Endometrial microvascular endothelial cells (primary cell): ENCODE measurements around the gene ACTN1. TPM values are rescaled to one million over a fixed set of nuclear protein-coding genes. Genes with fewer than 3 reads are reported as not detected.
"Not testable (repeated sequence)": the region's sequence is repeated elsewhere in the genome, so short reads cannot be mapped to it uniquely, and the experiment has no call there.

Experiments
- in situ Hi-C: cut with HindIII; loops from 2 replicates; pipeline ENCODE4 v1.10.0; 2017; ENCODE audit warnings: low sequenced_read_pairs, low pct_unique_long_range_greater_than_20kb; ENCODE audit errors: inconsistent ontology term
- total RNA-seq: library from RNA; depleted of rRNA; stranded (reverse); fragments of >200 nt; gene quantifications from one replicate; pipeline ENCODE4 v1.2.3, GENCODE V29; 2015; ENCODE audit errors: inconsistent ontology term

Gene ACTN1
- total RNA-seq, 1 donor from 2014 or later = 399 TPM

- in situ Hi-C loops = no loop called here
Measured at GRCh38 chr14:68994056-68994455, 15.0 kb upstream of the ACTN1 start.

DNA sequence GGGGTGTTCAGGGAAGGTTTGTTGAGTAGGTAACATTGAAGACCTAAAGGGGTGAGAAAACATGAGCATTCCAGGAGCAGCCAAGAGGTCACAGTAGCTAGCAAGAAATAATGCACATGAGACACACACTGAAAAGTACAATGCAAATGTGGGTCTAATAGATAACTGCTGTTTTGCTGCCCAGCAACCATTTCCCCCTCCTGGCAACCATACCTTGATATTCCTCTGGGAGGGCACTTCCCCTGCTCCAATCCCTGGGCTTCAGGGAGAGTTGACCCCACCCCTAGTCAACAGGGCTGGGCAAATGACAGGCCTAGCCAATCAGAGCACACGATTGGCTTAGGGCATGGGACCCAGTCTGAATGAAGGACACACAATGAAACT lies 8.5 kb upstream of the ACTN1 start:
- in situ Hi-C loops = no loop called here

DNA sequence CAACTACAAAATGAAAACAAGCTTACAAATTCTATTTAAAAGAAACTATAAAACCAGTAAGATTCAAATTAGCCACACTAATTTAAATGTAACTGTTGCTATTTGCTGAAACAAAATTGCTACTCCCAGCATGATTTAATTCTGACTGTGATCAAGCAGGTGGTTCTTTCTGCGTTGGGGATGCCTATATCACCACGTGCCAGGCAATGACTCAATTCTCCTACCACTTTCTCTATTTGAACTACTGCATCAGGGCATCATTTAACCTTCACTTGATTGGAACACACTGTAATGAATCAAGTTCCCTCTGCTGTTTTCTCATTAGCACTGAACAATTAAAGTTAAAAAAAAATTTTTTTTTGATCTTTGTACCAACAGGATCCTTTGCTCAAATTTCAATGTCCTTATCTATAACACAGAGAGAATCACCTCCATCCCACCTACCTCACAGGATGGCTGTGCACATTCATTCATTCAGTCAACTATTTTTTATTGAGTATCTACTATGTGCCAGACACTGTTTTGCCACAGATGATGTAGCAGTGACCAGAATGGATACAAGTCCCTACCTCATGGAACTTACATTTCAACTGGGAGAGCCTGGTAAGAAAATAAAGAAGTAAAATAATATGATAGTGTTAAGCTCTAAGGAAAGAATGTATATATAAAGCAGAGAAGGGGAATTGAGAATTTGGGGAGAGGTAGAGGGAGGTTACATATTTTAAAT lies 8.0 kb upstream of the ACTN1 start:
- in situ Hi-C loops = no loop called here

- in situ Hi-C loops = no loop called here
Measured at GRCh38 chr14:68986225-68986624, 7.1 kb upstream of the ACTN1 start.

- in situ Hi-C loops = no loop called here
Measured at GRCh38 chr14:68984686-68985085, 5.6 kb upstream of the ACTN1 start.

- in situ Hi-C loops = no loop called here
Measured at GRCh38 chr14:68983191-68983590, 4.1 kb upstream of the ACTN1 start.

GRCh38 chr14:68982581-68982980 lies 3.5 kb upstream of the ACTN1 start:
- in situ Hi-C loops = no loop called here

GRCh38 chr14:68981539-68981976 lies 2.5 kb upstream of the ACTN1 start:
- in situ Hi-C loops = no loop called here

DNA sequence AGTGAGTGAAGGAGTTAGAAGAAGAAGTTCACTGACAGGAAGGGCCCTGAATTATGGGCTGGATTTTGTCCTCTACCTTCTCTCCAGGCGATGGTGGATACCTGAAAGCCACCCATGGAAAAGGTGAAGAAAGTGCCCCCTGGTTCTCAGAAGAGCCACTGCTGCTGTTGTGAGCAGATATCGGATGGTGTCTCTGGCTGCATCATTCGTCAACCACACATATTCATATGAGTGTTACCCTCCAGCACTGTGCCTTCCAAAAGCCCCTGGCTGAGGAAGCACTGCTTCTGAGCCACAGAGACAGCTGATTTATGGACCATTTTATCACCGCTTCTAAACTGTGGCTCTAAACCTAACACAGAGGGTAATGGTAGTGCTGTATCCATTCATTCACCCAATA lies 2.0 kb upstream of the ACTN1 start:
- in situ Hi-C loops = no loop called here

DNA sequence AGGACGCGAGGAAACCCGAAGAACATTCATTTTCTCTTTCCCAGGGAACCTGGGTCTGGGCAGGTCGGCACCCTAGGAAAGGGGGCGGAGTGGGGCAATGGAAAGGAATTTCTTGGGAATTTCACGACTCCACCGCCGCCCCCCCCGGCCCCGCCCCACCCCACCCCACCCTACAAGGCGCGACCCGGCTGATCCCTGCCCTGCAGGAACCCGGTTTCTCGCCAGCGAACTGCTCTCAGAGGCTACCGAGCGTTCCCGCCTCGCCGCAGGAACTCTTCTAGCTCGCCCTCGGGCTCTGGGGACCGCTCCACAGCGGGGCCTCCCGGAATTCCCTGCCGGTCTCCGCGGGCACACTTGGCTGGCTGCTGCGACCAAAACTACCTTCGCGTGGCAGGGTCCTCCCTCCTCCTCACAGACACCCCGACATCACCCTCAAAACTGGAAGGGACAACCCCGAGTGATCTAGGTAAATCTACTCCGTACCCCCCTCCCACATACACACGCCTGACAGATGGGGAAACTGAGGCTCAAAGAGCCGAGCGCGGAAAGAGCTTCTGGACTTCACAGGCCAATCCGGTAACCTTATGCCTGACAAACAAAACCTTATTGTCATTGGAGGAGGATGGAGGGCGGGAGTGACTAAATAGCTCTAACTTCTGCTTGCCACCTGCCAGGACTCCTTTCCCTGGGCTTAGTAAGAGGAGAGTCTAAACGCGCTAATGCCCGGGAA lies 785 bp upstream of the ACTN1 start:
- in situ Hi-C loops = no loop called here

- in situ Hi-C loops = no loop called here
Measured at GRCh38 chr14:68978172-68978911, 760 bp downstream of the ACTN1 start.

- in situ Hi-C loops = no loop called here
Measured at GRCh38 chr14:68977718-68978171, 1.4 kb downstream of the ACTN1 start.

DNA sequence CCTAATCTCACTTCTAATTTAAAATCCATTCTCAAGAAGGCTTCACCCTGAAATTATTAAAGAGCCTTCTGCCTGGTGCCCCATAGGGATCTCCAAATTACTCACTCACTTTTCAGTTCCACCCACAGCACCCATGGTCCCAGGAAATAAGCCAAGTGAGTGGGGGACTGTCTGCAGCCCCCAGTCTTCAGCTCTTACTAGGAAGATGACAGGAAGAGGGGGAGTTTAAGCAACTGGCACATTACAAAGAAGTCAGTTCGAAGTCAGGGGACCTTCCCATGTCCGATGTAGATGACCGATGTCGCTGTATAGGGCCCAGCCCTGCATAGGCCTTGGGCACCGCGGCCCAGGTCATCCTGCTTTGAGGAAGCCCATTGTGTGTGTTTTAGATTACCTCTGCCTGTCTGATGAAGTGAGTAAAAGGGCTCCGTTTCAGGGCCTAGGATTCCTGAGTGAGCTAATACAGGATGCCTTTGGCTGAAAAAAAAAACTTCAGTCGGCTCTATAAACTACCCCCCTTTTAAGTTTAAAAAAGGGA lies 1.9 kb downstream of the ACTN1 start:
- in situ Hi-C loops = no loop called here

GRCh38 chr14:68976160-68977067 lies 2.7 kb downstream of the ACTN1 start:
- in situ Hi-C loops = no loop called here

DNA sequence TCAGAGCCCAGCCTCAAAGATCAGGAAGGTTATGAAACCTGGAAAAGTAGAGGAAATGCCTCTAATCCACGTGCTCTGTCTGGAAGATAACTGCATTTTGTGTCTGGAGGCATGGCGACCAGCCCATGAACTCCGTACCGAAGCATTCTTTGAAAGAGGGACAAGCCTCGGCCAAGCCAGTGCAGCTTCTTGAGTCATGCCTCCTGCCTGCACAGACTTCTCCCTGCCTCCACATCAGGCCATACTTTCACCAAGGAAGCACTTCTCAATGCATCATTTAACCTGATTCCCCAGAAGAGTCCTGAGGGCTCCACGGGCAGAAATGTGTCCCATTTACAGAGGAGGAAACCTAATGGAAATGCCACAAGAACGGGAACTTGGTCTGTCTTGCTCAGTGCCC lies 3.4 kb downstream of the ACTN1 start:
- in situ Hi-C loops = no loop called here

- in situ Hi-C loops = no loop called here
Measured at GRCh38 chr14:68974759-68975347, 4.2 kb downstream of the ACTN1 start.

DNA sequence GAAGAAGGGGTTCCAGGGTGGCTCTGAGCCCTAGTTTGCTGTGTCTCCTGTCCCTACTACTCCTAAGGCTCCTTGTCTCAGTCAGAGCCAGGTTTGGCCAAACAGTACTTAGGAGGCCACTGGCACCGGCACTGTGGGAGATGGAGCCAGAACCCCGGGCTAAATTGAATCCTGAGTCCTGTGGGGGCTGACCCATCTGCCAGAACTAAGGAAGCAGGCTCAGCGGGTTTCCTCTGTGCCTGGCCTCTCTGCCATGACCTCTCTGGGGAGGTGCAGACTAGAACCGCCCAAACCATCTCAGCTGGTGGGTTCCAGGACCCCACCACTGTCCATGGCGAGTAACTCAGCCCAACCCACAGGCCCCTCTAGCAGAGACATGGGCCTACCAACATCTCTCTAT lies 5.5 kb downstream of the ACTN1 start:
- in situ Hi-C loops = no loop called here

- in situ Hi-C loops = not testable (repeated sequence)
Measured at GRCh38 chr14:68973219-68973565, 5.9 kb downstream of the ACTN1 start.
